Neutrophil (primary cell): ENCODE measurements around the gene GLS.

Experiments used
- H3K27ac ChIP-seq: fragments of 200-600 bp; sonication (generic); 2 replicates; pipeline ENCODE4 v1.5.1; 2016; ENCODE audit warnings: mild to moderate bottlenecking, moderate library complexity
- H3K27me3 ChIP-seq: fragments of 200-600 bp; sonication (generic); 2 replicates; pipeline ENCODE4 v1.6.0; 2016; ENCODE audit warnings: mild to moderate bottlenecking
- H3K36me3 ChIP-seq: fragments of 200-600 bp; sonication (generic); 2 replicates; pipeline ENCODE4 v1.5.1; 2017
- H3K4me1 ChIP-seq, 2 experiments: fragments of 200-600 bp in 1 of 2; sonication (generic) in 1 of 2; 1 replicate in 1 of 2; 2 replicates in 1 of 2; pipeline versions ENCODE4 v1.5.1 to v1.6.1; 2013 to 2016; ENCODE audit warnings: low read depth in 1 of 2, low read length in 1 of 2, mild to moderate bottlenecking in 1 of 2, moderate library complexity in 1 of 2; ENCODE audit not compliant: control insufficient read depth in 1 of 2, insufficient read depth in 1 of 2
- H3K4me3 ChIP-seq, 2 experiments: fragments of 200-600 bp in 1 of 2; sonication (generic) in 1 of 2; 1 replicate in 1 of 2; 2 replicates in 1 of 2; pipeline ENCODE4 v1.5.1; 2013 to 2016; ENCODE audit warnings: low read depth in 1 of 2, low read length in 1 of 2, mild to moderate bottlenecking in 1 of 2, moderate library complexity in 1 of 2
- H3K9me3 ChIP-seq: fragments of 200-600 bp; sonication (generic); 2 replicates; pipeline ENCODE4 v1.5.1; 2016
- CTCF ChIP-seq: fragments of 200-600 bp; sonication (generic); IDR thresholded peaks from 2 replicates; pipeline ENCODE4 v1.5.1; 2016; ENCODE audit warnings: antibody characterized with exemption

The GLS gene

GRCh38 chr2:191006297-191006696 lies 125.7 kb downstream of the GLS start:
- no peaks in the 10 kb centered on the region for H3K9me3 ChIP-seq
- no peak for TF ChIP-seq CTCF
- H3K27ac ChIP-seq = no peak overlapping the region
- H3K36me3 ChIP-seq = peaks cover 99% of the 10 kb centered on the region
- peaks cover 2 to 13% of the 10 kb centered on the region in 2 experiments for H3K4me1 ChIP-seq
- H3K27me3 ChIP-seq = no peaks in the 10 kb centered on the region
- H3K4me3 ChIP-seq = no peak overlapping the region

DNA sequence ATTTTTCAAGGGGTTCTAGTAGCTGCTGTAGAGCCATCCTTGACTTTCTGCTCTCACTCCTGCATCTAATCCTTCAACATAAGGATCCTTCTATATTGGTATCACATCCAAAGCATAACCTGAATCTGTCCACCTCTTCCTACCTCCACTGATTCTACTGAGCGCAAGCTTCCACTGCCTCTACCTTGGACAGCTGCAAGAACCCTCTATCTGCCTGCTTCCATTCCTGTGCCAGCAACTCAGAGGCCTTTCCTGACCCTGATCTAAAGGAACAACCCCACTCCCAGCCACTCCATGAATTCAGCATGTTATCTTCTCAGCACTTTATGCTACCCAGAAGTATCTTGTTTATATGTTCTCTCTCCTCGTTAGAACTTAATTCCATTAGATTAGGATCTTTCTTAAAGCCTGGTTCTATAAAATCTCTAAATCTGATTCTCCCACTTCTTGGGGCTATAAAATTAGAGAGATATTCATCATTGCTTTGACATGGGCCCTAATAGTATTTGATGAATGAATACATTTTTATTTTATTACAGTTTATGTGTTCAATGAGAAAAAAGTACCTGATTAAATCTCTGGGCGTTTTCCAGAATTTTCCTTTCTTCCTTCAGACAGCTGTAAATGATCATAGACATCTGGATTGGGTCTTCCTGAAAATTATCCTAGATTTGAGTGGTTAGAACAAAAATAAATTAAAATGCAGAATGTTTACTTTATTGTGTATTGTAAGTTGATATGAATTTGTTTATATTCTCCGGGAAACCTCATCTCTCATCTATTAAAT lies 126.6 kb downstream of the GLS start:
- no peaks in the 10 kb centered on the region for H3K27me3 ChIP-seq
- peaks cover 11 to 22% of the 10 kb centered on the region in 2 experiments for H3K4me1 ChIP-seq
- peaks cover 99% of the 10 kb centered on the region for H3K36me3 ChIP-seq
- H3K4me3 ChIP-seq = no peak overlapping the region
- H3K27ac ChIP-seq = no peak overlapping the region
- TF ChIP-seq CTCF = no peak
- H3K9me3 ChIP-seq = no peaks in the 10 kb centered on the region

DNA sequence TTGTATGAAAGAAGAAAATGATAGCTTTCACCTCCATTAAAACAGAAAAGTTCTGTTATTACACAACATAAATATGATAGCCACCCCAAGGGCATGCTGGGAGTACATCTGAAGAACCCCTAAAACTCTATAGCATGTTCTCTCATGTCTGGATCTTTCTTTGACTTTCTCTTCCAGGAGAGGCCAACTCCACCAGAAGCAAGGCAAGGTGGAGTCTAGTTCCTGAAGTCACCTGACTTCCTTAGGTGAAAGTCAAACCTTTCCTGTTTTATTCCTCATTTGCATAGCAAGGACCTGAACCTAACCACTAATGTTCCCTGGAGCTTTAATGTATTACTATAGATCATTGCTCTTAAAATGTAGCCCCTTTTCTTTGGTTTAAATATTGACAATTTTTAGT lies 127.7 kb downstream of the GLS start:
- Histone ChIP-seq H3K9me3 (no peaks in the 10 kb centered on the region), H3K27me3 (no peaks in the 10 kb centered on the region), H3K27ac (no peak overlapping the region), H3K36me3 (peaks cover 88% of the 10 kb centered on the region), H3K4me3 (no peak overlapping the region), H3K4me1 (peaks cover 22 to 31% of the 10 kb centered on the region in 2 experiments)
- TF ChIP-seq CTCF = no peak

- no peak for TF ChIP-seq CTCF
- H3K27ac ChIP-seq = no peak overlapping the region
- H3K36me3 ChIP-seq = peaks cover 74% of the 10 kb centered on the region
- H3K9me3 ChIP-seq = no peaks in the 10 kb centered on the region
- no peaks in the 10 kb centered on the region for H3K27me3 ChIP-seq
- no peak overlapping the region for H3K4me3 ChIP-seq
- peaks cover 31 to 34% of the 10 kb centered on the region in 2 experiments for H3K4me1 ChIP-seq
These were observed 129.1 kb downstream of the GLS start for GRCh38 chr2:191009541-191010374.

DNA sequence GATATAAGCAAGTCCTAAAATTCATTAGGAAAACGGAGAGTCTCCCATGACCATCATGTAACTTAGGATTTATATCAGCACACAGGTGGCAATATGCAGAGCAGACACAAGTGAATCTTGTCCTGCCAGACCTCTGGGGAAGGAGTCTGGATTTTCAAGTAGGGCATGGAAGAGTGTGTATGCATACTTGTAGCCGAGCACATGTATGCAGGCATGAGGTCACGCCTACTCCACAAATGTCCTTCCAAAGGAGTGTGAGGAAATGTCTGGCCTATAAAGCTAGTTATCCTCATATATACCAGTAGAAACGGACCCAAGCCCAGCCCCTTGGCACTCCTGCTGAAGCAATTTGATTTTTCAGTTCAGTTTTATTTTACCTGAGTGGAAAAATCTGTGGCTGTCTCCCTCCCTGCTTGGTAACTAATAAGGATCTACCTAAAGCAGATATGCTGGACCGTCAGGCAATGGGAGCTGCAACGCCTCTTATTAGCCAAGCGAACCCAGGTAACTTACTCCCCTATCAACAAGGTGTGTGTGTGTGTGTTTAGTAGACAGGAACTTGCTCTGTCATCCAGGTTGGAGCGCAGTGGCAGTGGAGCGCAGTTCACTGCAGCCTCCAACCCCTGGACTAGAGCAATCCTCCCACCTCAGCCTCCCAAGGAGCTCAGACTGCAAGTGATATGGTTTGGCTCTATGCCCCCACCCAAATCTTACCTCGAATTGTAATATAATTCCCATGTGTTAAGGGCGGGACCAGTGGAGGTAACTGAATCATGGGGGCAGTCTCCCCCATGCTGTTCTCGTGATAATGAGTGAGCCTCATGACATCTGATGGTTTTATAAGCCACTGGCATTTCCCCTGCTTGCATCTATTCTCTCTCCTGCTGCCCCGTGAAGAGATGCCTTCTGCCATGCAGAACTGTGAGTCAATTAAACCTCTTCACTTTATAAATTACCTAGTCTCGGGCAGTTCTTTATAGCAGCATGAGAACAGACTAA lies 130.6 kb downstream of the GLS start:
- TF ChIP-seq CTCF = no peak
- Histone ChIP-seq H3K9me3 (no peaks in the 10 kb centered on the region), H3K27me3 (no peaks in the 10 kb centered on the region), H3K4me1 (peaks cover 35 to 40% of the 10 kb centered on the region in 2 experiments), H3K27ac (peak overlapping the region; percentile 23), H3K4me3 (no peak overlapping the region), H3K36me3 (peaks cover 59% of the 10 kb centered on the region)
